Activated T-cell treated with anti-CD3 and anti-CD28 coated beads, Interleukin-2, amount 50 U/mL, for 72 hours (primary cell): ENCODE data around the gene SRPK1. TPM values are rescaled to one million over a fixed set of nuclear protein-coding genes. Genes with fewer than 3 reads are reported as not detected.
"Not testable (repeated sequence)": the region's sequence is repeated elsewhere in the genome, so short reads cannot be mapped to it uniquely, and the experiment has no call there.

Experiments used
- ATAC-seq, 2 donors: fragments of 150-1000 bp; cut with Tn5 transposase; replicated peaks in 1 of 2; 2 replicates each; pipeline ENCODE4 v1.10.0; 2021; ENCODE audit warnings: moderate library complexity in 2 of 2, mild to moderate bottlenecking in 1 of 2
- DNase-seq, 2 donors: peaks; one replicate each; pipeline ENCODE4 v3.0.0; 2021 to 2022; ENCODE audit warnings: mixed read lengths in 1 of 2
- H3K27ac Mint-ChIP-seq: one replicate; pipeline ENCODE4 v1.8.0; 2022; ENCODE audit warnings: mild to moderate bottlenecking, moderate library complexity, mixed read lengths
- H3K27me3 Mint-ChIP-seq: one replicate; pipeline ENCODE4 v1.8.0; 2022; ENCODE audit warnings: low read depth, mixed read lengths
- H3K36me3 Mint-ChIP-seq, 2 donors: one replicate each; pipeline ENCODE4 v1.8.0; 2022; ENCODE audit warnings: mixed read lengths in 2 of 2, mild to moderate bottlenecking in 1 of 2; ENCODE audit not compliant: insufficient read depth in 2 of 2
- H3K4me1 Mint-ChIP-seq: one replicate; pipeline ENCODE4 v1.8.0; 2022; ENCODE audit warnings: low read depth, mixed read lengths
- H3K4me3 Mint-ChIP-seq, 2 donors: one replicate each; pipeline ENCODE4 v1.8.0; 2022; ENCODE audit warnings: mild to moderate bottlenecking in 2 of 2, mixed read lengths in 2 of 2, moderate library complexity in 2 of 2
- H3K9me3 Mint-ChIP-seq, 2 donors: one replicate each; pipeline ENCODE4 v1.8.0; 2022; ENCODE audit warnings: mixed read lengths in 2 of 2
- total RNA-seq, 2 donors: library from RNA; stranded (reverse); gene quantifications; one replicate each; pipeline ENCODE4 v1.2.3, GENCODE V29; 2022

Gene SRPK1
- total RNA-seq, 2 donors from 2014 or later: 98.3 to 99.7 TPM

GRCh38 chr6:35924146-35924545 is 3.2 kb upstream of the SRPK1 start:
- H3K9me3 Mint-ChIP-seq: no peaks in the 10 kb centered on the region
- H3K36me3 Mint-ChIP-seq: peaks cover 7 to 8% of the 10 kb centered on the region in 2 donors
- ATAC-seq (no peak), DNase-seq (no peak)
- H3K4me3 Mint-ChIP-seq: no peak overlapping the region
- H3K4me1 Mint-ChIP-seq: peaks cover 13% of the 10 kb centered on the region
- no peaks in the 10 kb centered on the region for H3K27me3 Mint-ChIP-seq
- no peak overlapping the region for H3K27ac Mint-ChIP-seq

DNA sequence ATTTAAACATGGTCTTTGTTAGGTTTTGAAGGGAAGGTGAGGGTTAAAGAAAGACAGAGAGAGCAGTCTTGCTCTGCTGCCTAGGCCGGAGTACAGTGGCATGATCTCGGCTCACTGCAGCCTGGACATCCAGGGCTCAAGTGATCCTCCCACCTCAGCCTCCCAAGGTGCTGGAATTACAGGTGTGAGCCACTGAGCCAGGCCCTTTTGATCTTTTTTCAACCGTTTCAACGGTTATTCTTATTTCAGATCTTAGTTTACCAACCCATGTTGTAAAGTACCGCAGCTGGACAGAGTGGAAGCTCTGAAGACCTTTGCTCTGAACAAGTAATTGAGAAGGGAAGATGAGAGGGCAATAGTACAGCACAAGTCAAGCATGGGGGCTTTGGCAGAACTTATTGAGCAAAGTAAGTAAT is 1.2 kb upstream of the SRPK1 start:
- DNase-seq: no peak
- peak overlapping the region; percentile 97 to 100 for H3K4me3 Mint-ChIP-seq
- H3K9me3 Mint-ChIP-seq: no peaks in the 10 kb centered on the region
- H3K27me3 Mint-ChIP-seq: no peaks in the 10 kb centered on the region
- ATAC-seq: no peak
- peaks cover 12 to 13% of the 10 kb centered on the region in 2 donors for H3K36me3 Mint-ChIP-seq
- H3K27ac Mint-ChIP-seq: peak overlapping the region; percentile 100
- peaks cover 33% of the 10 kb centered on the region for H3K4me1 Mint-ChIP-seq

GRCh38 chr6:35919827-35920751 is 809 bp downstream of the SRPK1 start:
- Mint-ChIP-seq H3K9me3 (no peaks in the 10 kb centered on the region), H3K27me3 (no peaks in the 10 kb centered on the region), H3K4me3 (peak overlapping the region; percentile 97), H3K4me1 (peaks cover 38% of the 10 kb centered on the region), H3K36me3 (peaks cover 12 to 19% of the 10 kb centered on the region in 2 donors), H3K27ac (peak overlapping the region; percentile 99)
- ATAC-seq (peak; percentile 78 to 79), DNase-seq (peak; percentile 61 to 65)

DNA sequence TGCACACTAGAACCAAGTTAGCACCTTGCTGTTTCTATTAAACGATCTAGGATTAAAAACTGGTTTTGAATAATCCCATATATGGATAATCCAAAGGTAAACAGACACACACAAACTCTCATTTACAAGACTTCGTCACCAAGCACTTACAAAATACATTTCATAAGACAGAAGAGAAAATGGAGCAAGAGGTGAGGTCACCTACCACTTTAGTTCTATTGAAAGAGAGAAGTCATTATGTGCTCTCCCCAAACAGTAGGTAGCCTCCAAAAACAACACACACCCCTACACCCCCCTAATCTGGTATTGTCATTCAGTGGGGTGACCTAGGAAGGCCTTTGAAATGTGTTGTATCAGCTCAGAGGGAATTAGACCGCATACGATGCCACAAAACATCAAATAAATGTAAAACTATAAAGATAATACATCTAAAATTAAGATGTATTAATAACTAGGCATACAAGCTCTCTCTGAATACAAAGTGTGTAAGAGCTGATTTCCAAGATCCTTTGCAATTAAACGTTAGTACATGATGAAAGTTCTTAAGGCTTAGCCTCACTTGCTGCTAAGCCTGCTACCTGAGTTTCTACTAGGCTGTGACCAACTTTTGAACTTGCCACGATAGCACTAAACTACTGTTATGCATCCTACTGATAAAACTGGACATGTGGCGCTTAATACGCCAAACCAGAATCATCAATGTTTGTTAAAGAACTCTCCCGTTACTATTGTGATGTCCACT is 1.6 kb downstream of the SRPK1 start:
- peaks cover 14 to 21% of the 10 kb centered on the region in 2 donors for H3K36me3 Mint-ChIP-seq
- peak overlapping the region; percentile 97 for H3K4me3 Mint-ChIP-seq
- H3K9me3 Mint-ChIP-seq: no peaks in the 10 kb centered on the region
- H3K27me3 Mint-ChIP-seq: no peaks in the 10 kb centered on the region
- peak overlapping the region; percentile 99 for H3K27ac Mint-ChIP-seq
- DNase-seq (peak in 1 of 2 donors; percentile 12), ATAC-seq (peak; percentile 40 to 44)
- H3K4me1 Mint-ChIP-seq: peaks cover 38% of the 10 kb centered on the region

DNA sequence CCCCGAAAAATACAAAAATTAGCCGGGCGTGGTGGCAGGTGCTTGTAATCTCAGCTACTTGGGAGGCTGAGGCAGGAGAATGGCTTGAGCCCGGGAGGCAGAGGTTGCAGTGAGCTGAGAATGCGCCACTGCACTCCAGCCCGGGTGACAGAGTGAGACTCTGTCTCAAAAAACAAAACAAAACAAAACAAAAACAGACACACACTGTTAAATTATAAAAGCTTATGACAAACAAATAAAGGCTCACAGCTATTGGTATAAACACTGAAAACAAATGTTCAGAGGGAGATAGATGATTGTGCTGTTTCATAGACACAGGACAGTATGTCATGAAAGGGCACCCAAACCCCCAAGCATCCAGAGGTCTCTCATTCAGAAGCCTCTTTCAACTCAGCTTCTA is 4.0 kb downstream of the SRPK1 start:
- peaks cover 15 to 34% of the 10 kb centered on the region in 2 donors for H3K36me3 Mint-ChIP-seq
- DNase-seq, H3K9me3 Mint-ChIP-seq, H3K27me3 Mint-ChIP-seq, ATAC-seq: not testable (repeated sequence)
- peak overlapping the region; percentile 15 for H3K27ac Mint-ChIP-seq
- H3K4me3 Mint-ChIP-seq: peak overlapping the region; percentile 13 to 97
- peaks cover 40% of the 10 kb centered on the region for H3K4me1 Mint-ChIP-seq

- Mint-ChIP-seq H3K4me1 (peaks cover 35% of the 10 kb centered on the region), H3K36me3 (peaks cover 16 to 37% of the 10 kb centered on the region in 2 donors), H3K27me3 (no peaks in the 10 kb centered on the region), H3K9me3 (peaks cover 0 to under 1% of the 10 kb centered on the region in 2 donors), H3K4me3 (no peak overlapping the region), H3K27ac (no peak overlapping the region)
- ATAC-seq: no peak
- no peak for DNase-seq
These were observed 4.8 kb downstream of the SRPK1 start for GRCh38 chr6:35916056-35916455.

- Mint-ChIP-seq H3K4me1 (peaks cover 38% of the 10 kb centered on the region), H3K27me3 (no peaks in the 10 kb centered on the region), H3K27ac (no peak overlapping the region), H3K36me3 (peaks cover 22 to 45% of the 10 kb centered on the region in 2 donors), H3K9me3 (peaks cover 3 to 7% of the 10 kb centered on the region in 2 donors), H3K4me3 (no peak overlapping the region)
- ATAC-seq: no peak
- no peak for DNase-seq
These were observed 6.4 kb downstream of the SRPK1 start for GRCh38 chr6:35914536-35914935.

DNA sequence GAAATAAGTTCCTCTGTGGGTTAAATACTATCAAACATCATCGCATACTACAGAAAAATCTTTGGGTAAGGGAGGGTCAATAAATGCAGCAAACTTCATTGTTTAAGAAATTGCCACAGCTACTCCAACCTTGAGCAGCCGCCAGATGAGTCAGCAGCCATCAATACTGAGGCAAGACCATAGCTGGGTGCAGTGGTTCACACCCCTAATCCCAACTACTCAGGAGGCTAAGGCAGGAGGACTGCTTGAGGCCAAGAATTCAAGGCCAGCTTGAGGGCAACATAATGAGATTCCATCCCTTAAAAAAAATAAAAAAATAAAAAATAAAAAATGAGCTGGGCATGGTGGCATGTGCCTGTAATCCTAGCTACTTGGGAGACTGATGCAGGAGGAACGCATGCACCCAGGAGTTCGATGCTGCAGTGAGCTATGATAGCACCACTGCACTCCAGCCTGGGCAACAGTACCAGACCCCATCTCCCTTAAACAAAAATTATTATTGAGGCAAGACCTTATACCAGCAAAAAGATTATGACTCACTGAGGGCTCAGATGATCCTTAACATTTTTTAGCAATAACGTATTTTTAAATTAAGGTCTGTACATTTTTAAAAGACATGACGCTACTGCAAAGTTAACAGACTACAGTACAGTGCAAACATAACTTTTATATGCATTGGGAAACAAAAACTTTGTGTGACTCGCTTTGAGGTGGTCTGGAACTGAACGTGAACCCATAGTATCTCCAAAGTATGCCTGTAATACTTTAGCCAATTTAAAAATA is 8.8 kb downstream of the SRPK1 start:
- Mint-ChIP-seq H3K4me3 (no peak overlapping the region), H3K36me3 (peaks cover 32 to 56% of the 10 kb centered on the region in 2 donors), H3K4me1 (peaks cover 25% of the 10 kb centered on the region), H3K27ac (no peak overlapping the region), H3K9me3 (peaks cover 11% of the 10 kb centered on the region in 2 donors), H3K27me3 (no peaks in the 10 kb centered on the region)
- DNase-seq (no peak), ATAC-seq (no peak)

- ATAC-seq, H3K27ac Mint-ChIP-seq, DNase-seq, H3K27me3 Mint-ChIP-seq, H3K4me3 Mint-ChIP-seq: not testable (repeated sequence)
- H3K36me3 Mint-ChIP-seq: peaks cover 32 to 59% of the 10 kb centered on the region in 2 donors
- H3K9me3 Mint-ChIP-seq: peaks cover 11% of the 10 kb centered on the region in 2 donors
- peaks cover 38% of the 10 kb centered on the region for H3K4me1 Mint-ChIP-seq
These were observed 11.3 kb downstream of the SRPK1 start for GRCh38 chr6:35909571-35909970.

DNA sequence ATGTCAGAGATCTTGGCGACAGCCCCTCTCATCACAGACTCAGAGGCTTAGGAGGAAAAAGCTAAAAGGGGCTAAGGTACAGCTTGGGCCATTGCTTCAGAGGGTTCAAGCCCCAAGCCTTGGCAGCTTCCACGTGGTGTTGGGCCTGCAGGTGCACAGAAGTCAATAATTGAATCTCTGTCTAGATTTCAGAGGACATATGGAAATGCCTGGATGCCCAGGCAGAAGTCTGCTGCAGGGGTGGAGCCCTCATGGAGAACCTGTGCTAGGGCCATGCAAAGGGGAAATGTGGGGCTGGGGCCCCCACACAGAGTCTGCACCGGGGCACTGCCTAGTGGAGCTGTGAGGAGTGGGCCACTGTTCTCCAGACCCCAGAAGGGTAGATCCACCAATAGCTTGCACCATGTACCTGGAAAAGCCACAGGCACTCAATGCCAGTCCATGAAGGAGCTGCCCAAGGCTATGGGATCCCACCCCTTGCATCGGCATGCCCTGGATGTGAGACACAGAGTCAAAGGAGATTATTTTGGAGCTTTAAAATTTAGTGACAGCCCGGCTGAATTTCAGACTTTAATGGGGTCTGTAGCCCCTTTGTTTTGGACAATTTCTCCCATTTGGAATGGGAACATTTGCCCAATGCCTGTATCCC is 12.0 kb downstream of the SRPK1 start:
- ATAC-seq, H3K27me3 Mint-ChIP-seq, DNase-seq, H3K27ac Mint-ChIP-seq, H3K4me3 Mint-ChIP-seq: not testable (repeated sequence)
- peaks cover 11% of the 10 kb centered on the region in 2 donors for H3K9me3 Mint-ChIP-seq
- peaks cover 30 to 56% of the 10 kb centered on the region in 2 donors for H3K36me3 Mint-ChIP-seq
- peaks cover 43% of the 10 kb centered on the region for H3K4me1 Mint-ChIP-seq

GRCh38 chr6:35907750-35908149 is 13.1 kb downstream of the SRPK1 start:
- Mint-ChIP-seq H3K27ac (no peak overlapping the region), H3K4me1 (peaks cover 43% of the 10 kb centered on the region), H3K27me3 (no peaks in the 10 kb centered on the region), H3K4me3 (no peak overlapping the region), H3K9me3 (peaks cover 11% of the 10 kb centered on the region in 2 donors), H3K36me3 (peaks cover 30 to 51% of the 10 kb centered on the region in 2 donors)
- ATAC-seq (no peak), DNase-seq (no peak)

DNA sequence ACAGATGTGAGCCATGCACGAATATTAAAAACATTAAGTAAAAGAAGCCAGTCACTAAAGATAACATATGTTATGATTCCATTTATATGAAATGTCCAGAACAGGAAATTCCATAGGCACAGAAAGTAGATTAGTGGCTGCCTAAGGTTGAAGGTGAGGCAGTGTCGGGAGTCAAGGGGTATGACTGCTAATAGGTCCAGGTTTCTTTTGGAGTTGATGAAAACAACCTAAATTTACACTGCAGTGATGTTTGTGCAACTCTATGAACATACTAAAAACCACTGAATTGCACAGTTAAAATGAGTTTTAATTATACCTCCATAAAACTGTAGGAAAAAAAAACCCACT is 14.4 kb downstream of the SRPK1 start:
- Mint-ChIP-seq H3K27me3 (no peaks in the 10 kb centered on the region), H3K9me3 (peaks cover 11% of the 10 kb centered on the region in 2 donors), H3K4me1 (peaks cover 36% of the 10 kb centered on the region), H3K36me3 (peaks cover 29 to 50% of the 10 kb centered on the region in 2 donors), H3K4me3 (no peak overlapping the region), H3K27ac (no peak overlapping the region)
- DNase-seq (no peak), ATAC-seq (no peak)
